HepG2 (cell line): ENCODE results near the gene TM9SF3. TPM values are rescaled to one million over a fixed set of nuclear protein-coding genes. Genes with fewer than 3 reads are reported as not detected.
A peak's percentile ranks its signal among the peaks of the same experiment; 100 is the strongest.

Source experiments
- ATAC-seq: fragments of 200-7000 bp; cut with Tn5 transposase; 3 replicates; pipeline ENCODE4 v1.9.1; 2020; ENCODE audit warnings: mild to moderate bottlenecking, moderate library complexity
- BruUV-seq: library from RNA; stranded (reverse); fragments of 400-500 nt; replicated peaks from 2 replicates; lab custom pipeline; 2021; lab: Mats Ljungman, UMichigan
- CTCF ChIA-PET: fragments of 300-600 bp; formaldehyde crosslinking; extraction: SDS; loops from one replicate; lab custom pipeline; 2021; ENCODE audit warnings: low total read pairs, inconsistent platforms, low intra/inter-chr PET ratio; lab: Yijun Ruan, JAX
- POLR2A ChIA-PET: fragments of 350-600 bp; sonication (Branson Sonifier 250); formaldehyde crosslinking; loops from one replicate; lab custom pipeline; 2020; ENCODE audit warnings: antibody characterized with exemption, inconsistent platforms; lab: Yijun Ruan, JAX
- DNase-seq: peaks from one replicate; pipeline ENCODE4 v3.0.0-alpha.2; 2015; ENCODE audit warnings: low spot score
- FAIRE-seq: peaks from 3 replicates; lab custom pipeline; 2011; peaks lifted over from hg19 to GRCh38; lab: Jason Lieb, UNC
- H2AFZ ChIP-seq: one replicate; pipeline ENCODE4 v1.6.1; 2011; ENCODE audit warnings: low read length, inconsistent platforms
- H3K27ac ChIP-seq: fragments of 300-600 bp; 3 replicates; pipeline ENCODE4 v1.8.0; 2011; ENCODE audit warnings: mixed run types, mild to moderate bottlenecking, mixed read lengths, low read length, inconsistent platforms; ENCODE audit not compliant: insufficient read depth; ENCODE audit errors: extremely low read length
- H3K27me3 ChIP-seq, 2 experiments: fragments of 200-600 bp in 1 of 2; 2 replicates in 1 of 2; 3 replicates in 1 of 2; pipeline versions ENCODE4 v1.6.0 to v1.8.0; 2011; ENCODE audit warnings: low read length in 2 of 2, mild to moderate bottlenecking in 2 of 2, moderate library complexity in 2 of 2, inconsistent platforms in 1 of 2; ENCODE audit not compliant: insufficient read depth in 2 of 2, control insufficient read depth in 1 of 2
- H3K36me3 ChIP-seq, 2 experiments: fragments of 200-600 bp in 1 of 2; replicated peaks in 1 of 2; 2 replicates in 1 of 2; 3 replicates in 1 of 2; pipeline versions ENCODE4 v1.5.1 to v1.8.0; 2011; ENCODE audit warnings: low read length in 2 of 2, inconsistent platforms in 1 of 2; ENCODE audit not compliant: insufficient read depth in 2 of 2, control insufficient read depth in 1 of 2
- H3K4me1 ChIP-seq: 2 replicates; pipeline ENCODE4 v1.5.1; 2012; ENCODE audit warnings: low read length, inconsistent platforms; ENCODE audit not compliant: insufficient read depth
- H3K4me2 ChIP-seq: 2 replicates; pipeline ENCODE4 v1.6.0; 2011; ENCODE audit warnings: low read depth, low read length, inconsistent platforms
- H3K4me3 ChIP-seq, 3 experiments: fragments of 200-600 bp in 1 of 3; sonication (generic), shearing (Covaris generic) in 1 of 3; replicated peaks in 1 of 3; 2 replicates each; pipeline ENCODE4 v1.5.1; 2011 to 2016; ENCODE audit warnings: low read length in 3 of 3, inconsistent platforms in 2 of 3, low read depth in 2 of 3, mild to moderate bottlenecking in 2 of 3, control low read depth in 1 of 3, mixed read lengths in 1 of 3; ENCODE audit not compliant: insufficient read depth in 1 of 3
- H3K79me2 ChIP-seq: one replicate; pipeline ENCODE4 v1.6.1; 2011; ENCODE audit warnings: low read length, inconsistent platforms; ENCODE audit not compliant: insufficient read depth
- H3K9ac ChIP-seq: 2 replicates; pipeline ENCODE4 v1.6.0; 2011; ENCODE audit warnings: mild to moderate bottlenecking, low read depth, low read length, inconsistent platforms; ENCODE audit not compliant: insufficient read depth
- H3K9me3 ChIP-seq: 2 replicates; pipeline ENCODE4 v1.5.1; 2012; ENCODE audit warnings: mild to moderate bottlenecking, low read length
- H4K20me1 ChIP-seq: 2 replicates; pipeline ENCODE4 v1.6.0; 2011; ENCODE audit warnings: inconsistent platforms, mild to moderate bottlenecking, low read length, moderate library complexity; ENCODE audit not compliant: insufficient read depth
- BCLAF1 ChIP-seq: fragments of 450-650 bp; IDR thresholded peaks from 2 replicates; pipeline ENCODE4 v1.6.1; 2017; ENCODE audit warnings: mild to moderate bottlenecking
- E2F1 ChIP-seq: sonication (generic); formaldehyde crosslinking; IDR thresholded peaks from 2 replicates; pipeline ENCODE4 v1.5.0; 2020; ENCODE audit warnings: missing genetic modification reagents
- FOXA3 ChIP-seq: IDR thresholded peaks from 2 replicates; pipeline ENCODE4 v1.6.1; 2016; ENCODE audit warnings: missing genetic modification reagents, missing compliant biosample characterization
- GLMP ChIP-seq: sonication (generic); formaldehyde crosslinking; IDR thresholded peaks from 2 replicates; pipeline ENCODE4 v1.9.0; 2021; ENCODE audit warnings: missing genetic modification reagents, mild to moderate bottlenecking, borderline replicate concordance
- JDP2 ChIP-seq: sonication (generic); formaldehyde crosslinking; IDR thresholded peaks from 2 replicates; pipeline ENCODE4 v1.8.1; 2022; ENCODE audit warnings: missing genetic modification reagents, borderline replicate concordance
- KLF13 ChIP-seq: sonication (generic); formaldehyde crosslinking; IDR thresholded peaks from 2 replicates; pipeline ENCODE4 v1.4.0; 2020; ENCODE audit warnings: mild to moderate bottlenecking, missing genetic modification reagents
- RARA ChIP-seq: IDR thresholded peaks from 2 replicates; pipeline ENCODE4 v1.6.1; 2016; ENCODE audit warnings: missing genetic modification reagents, missing compliant biosample characterization
- ZMAT3 ChIP-seq: sonication (generic); formaldehyde crosslinking; conservative IDR thresholded peaks from 2 replicates; pipeline ENCODE4 v1.7.0; 2021; ENCODE audit warnings: missing genetic modification reagents
- ZNF335 ChIP-seq: sonication (generic); formaldehyde crosslinking; IDR thresholded peaks from 2 replicates; pipeline ENCODE4 v1.4.0; 2020; ENCODE audit warnings: missing genetic modification reagents
- ZNF34 ChIP-seq: sonication (generic); formaldehyde crosslinking; IDR thresholded peaks from 2 replicates; pipeline ENCODE4 v1.4.0; 2020; ENCODE audit warnings: mild to moderate bottlenecking, missing genetic modification reagents, borderline replicate concordance
- ZNF432 ChIP-seq: sonication (generic); formaldehyde crosslinking; IDR thresholded peaks from 2 replicates; pipeline ENCODE4 v1.5.0; 2020; ENCODE audit warnings: missing genetic modification reagents, mild to moderate bottlenecking, borderline replicate concordance
- ZNF549 ChIP-seq: sonication (generic); formaldehyde crosslinking; IDR thresholded peaks from 2 replicates; pipeline ENCODE4 v1.5.0; 2020; ENCODE audit warnings: missing genetic modification reagents
- ZNF550 ChIP-seq: sonication (generic); formaldehyde crosslinking; IDR thresholded peaks from 2 replicates; pipeline ENCODE4 v1.4.0; 2020; ENCODE audit warnings: mild to moderate bottlenecking, missing genetic modification reagents, borderline replicate concordance
- ZNF589 ChIP-seq: sonication (generic); formaldehyde crosslinking; conservative IDR thresholded peaks from 2 replicates; pipeline ENCODE4 v1.8.0; 2022; ENCODE audit warnings: mild to moderate bottlenecking, moderate library complexity, missing genetic modification reagents
- ZNF703 ChIP-seq: sonication (generic); formaldehyde crosslinking; IDR thresholded peaks from 2 replicates; pipeline ENCODE4 v1.5.1; 2020; ENCODE audit warnings: missing genetic modification reagents, mild to moderate bottlenecking, moderate library complexity, borderline replicate concordance
- ZNF792 ChIP-seq: IDR thresholded peaks from 2 replicates; pipeline ENCODE4 v1.6.1; 2016
- ZSCAN25 ChIP-seq: sonication (generic); formaldehyde crosslinking; IDR thresholded peaks from 2 replicates; pipeline ENCODE4 v1.8.0; 2022; ENCODE audit warnings: mild to moderate bottlenecking, missing genetic modification reagents
- WGBS: methylation state at CpG from one replicate; pipeline ENCODE4 v1.1.6; 2017; ENCODE audit warnings: low lambda C conversion rate; 5-methylcytosine and 5-hydroxymethylcytosine counted together
- in situ Hi-C: cut with HindIII; loops from 2 replicates; pipeline ENCODE4 v1.10.0; 2017; ENCODE audit warnings: low pct_unique_long_range_greater_than_20kb; ENCODE audit not compliant: extremely low pct_ligation_motif_present
- intact Hi-C: fragments of 100-400 bp; cut with micrococcal nuclease; formaldehyde crosslinking; loops from one replicate; pipeline ENCODE4 v1.10.0; 2022; ENCODE audit not compliant: unreplicated experiment
- polyA plus RNA-seq, 8 experiments: library from polyadenylated mRNA; depleted of rRNA in 3 of 8; stranded (reverse) in 7 of 8; unstranded in 1 of 8; fragments of >200 nt; fragmentation: Illumina TruSeq in 4 of 8; extraction: Trizol in 4 of 8; gene quantifications; 2 replicates each; pipeline versions ENCODE4 v1.2.1 to v1.2.3, GENCODE V29; 2011 to 2016; ENCODE audit warnings: low read depth in 4 of 8, missing spikeins in 1 of 8, mixed read lengths in 1 of 8; ENCODE audit not compliant: insufficient read depth in 1 of 8
- total RNA-seq, 5 experiments: library from RNA; depleted of rRNA; stranded (reverse); fragments of >200 nt; fragmentation: Illumina TruSeq; extraction: Trizol; gene quantifications; 2 replicates each; pipeline ENCODE4 v1.2.3, GENCODE V29; 2016; ENCODE audit warnings: low read depth in 1 of 5

TM9SF3 gene
- total and polyA plus RNA-seq, 2 of the 13 experiments (the other 11 are each of a cell fraction or from before 2014, with no cell fraction given): 43.8 to 120 TPM

GRCh38 chr10:96618653-96619052 is 31.8 kb upstream of the TM9SF3 start (continued):
- TF ChIP-seq ZMAT3 (CRISPR knock-in tag) (no peak), BCLAF1 (no peak), GLMP (CRISPR knock-in tag) (no peak), RARA (CRISPR knock-in tag) (peak; percentile 29; the same call in 1 of the 2 replicates), ZNF550 (CRISPR knock-in tag) (no peak), ZNF549 (CRISPR knock-in tag) (no peak), FOXA3 (CRISPR knock-in tag) (no peak)
- TF ChIP-seq, all 625 proteins: peak for 2

GRCh38 chr10:96616961-96617360 is 30.1 kb upstream of the TM9SF3 start:
- H3K4me1 ChIP-seq: peaks cover 19% of the 10 kb centered on the region
- H3K4me3 ChIP-seq: no peak overlapping the region
- BruUV-seq: no TSS peak
- CTCF ChIA-PET: no interaction called here
- DNase-seq (no peak), FAIRE-seq (no peak), ATAC-seq (no peak)
- TF ChIP-seq ZNF589 (CRISPR knock-in tag) (no peak), ZNF703 (CRISPR knock-in tag) (no peak), ZNF34 (CRISPR knock-in tag) (no peak), ZNF335 (CRISPR knock-in tag) (no peak), E2F1 (CRISPR knock-in tag) (no peak), ZNF792 (CRISPR knock-in tag) (no peak), KLF13 (CRISPR knock-in tag) (no peak), JDP2 (no peak), ZSCAN25 (CRISPR knock-in tag) (no peak), ZNF432 (CRISPR knock-in tag) (no peak)
- H3K27ac ChIP-seq: no peak overlapping the region
- no peaks in the 10 kb centered on the region for H3K36me3 ChIP-seq
- 79% methylated on average over 4 of the region's 4 CpGs for WGBS
- H4K20me1 ChIP-seq: no peaks in the 10 kb centered on the region
- no peak overlapping the region for H3K9ac ChIP-seq
- H2AFZ ChIP-seq: no peak overlapping the region
- H3K4me2 ChIP-seq: no peak overlapping the region
- no peaks in the 10 kb centered on the region for H3K27me3 ChIP-seq
- intact Hi-C loops: no loop called here
- in situ Hi-C loops: no loop called here
- no peaks in the 10 kb centered on the region for H3K79me2 ChIP-seq
- POLR2A ChIA-PET: no interaction called here
- H3K9me3 ChIP-seq: no peaks in the 10 kb centered on the region
